GM11168 (cell line): ENCODE measurements around the gene TACC2.
"Not testable (repeated sequence)": the region's sequence is repeated elsewhere in the genome, so short reads cannot be mapped to it uniquely, and the experiment has no call there.

Source experiments
- in situ Hi-C: fragments of 300-500 bp; cut with MboI; formaldehyde crosslinking; loops from one replicate; pipeline ENCODE4 v1.12.0; 2022; ENCODE audit warnings: low sequenced_read_pairs; ENCODE audit not compliant: unreplicated experiment

Gene TACC2

GRCh38 chr10:122085423-122085911 is 96.5 kb downstream of the TACC2 start:
- in situ Hi-C loops = loop anchor here (10.0 kb wide), 1 partner anchor 51 kb away; no protein-coding TSS in a partner anchor

GRCh38 chr10:122086416-122087240 is 97.7 kb downstream of the TACC2 start:
- in situ Hi-C loops = loop anchor here (10.0 kb wide), 1 partner anchor 52 kb away; no protein-coding TSS in a partner anchor

- in situ Hi-C loops = loop anchor here (10.0 kb wide), 1 partner anchor 53 kb away; no protein-coding TSS in a partner anchor
These were observed 98.5 kb downstream of the TACC2 start for GRCh38 chr10:122087436-122087835.

- in situ Hi-C loops = loop anchor here (10.0 kb wide), 1 partner anchor 55 kb away; no protein-coding TSS in a partner anchor
These were observed 100.5 kb downstream of the TACC2 start for GRCh38 chr10:122089311-122090017.

GRCh38 chr10:122091722-122092121 is 102.8 kb downstream of the TACC2 start:
- in situ Hi-C loops = no loop called here

GRCh38 chr10:122093076-122093475 is 104.1 kb downstream of the TACC2 start:
- in situ Hi-C loops = no loop called here

- in situ Hi-C loops = not testable (repeated sequence)
These were observed 107.2 kb downstream of the TACC2 start for GRCh38 chr10:122096181-122096580.

GRCh38 chr10:122096705-122097104 is 107.7 kb downstream of the TACC2 start:
- in situ Hi-C loops = no loop called here

GRCh38 chr10:122097935-122098334 is 109.0 kb downstream of the TACC2 start:
- in situ Hi-C loops = no loop called here

- in situ Hi-C loops = no loop called here
These were observed 110.0 kb downstream of the TACC2 start for GRCh38 chr10:122098924-122099323.

GRCh38 chr10:122099562-122099961 is 110.6 kb downstream of the TACC2 start:
- in situ Hi-C loops = no loop called here

GRCh38 chr10:122102146-122102868 is 113.3 kb downstream of the TACC2 start:
- in situ Hi-C loops = no loop called here

- in situ Hi-C loops = no loop called here
These were observed 114.0 kb downstream of the TACC2 start for GRCh38 chr10:122102869-122103525.

- in situ Hi-C loops = no loop called here
These were observed 114.6 kb downstream of the TACC2 start for GRCh38 chr10:122103592-122103991.

- in situ Hi-C loops = not testable (repeated sequence)
These were observed 119.8 kb downstream of the TACC2 start for GRCh38 chr10:122108786-122109185.

- in situ Hi-C loops = no loop called here
These were observed 123.2 kb downstream of the TACC2 start for GRCh38 chr10:122112021-122112616.

GRCh38 chr10:122112625-122113160 is 123.7 kb downstream of the TACC2 start:
- in situ Hi-C loops = no loop called here

- in situ Hi-C loops = no loop called here
These were observed 124.4 kb downstream of the TACC2 start for GRCh38 chr10:122113161-122113944.
